GM23338 (cell line): Measurements from ENCODE around the gene CADPS2.

Experiments
- EZH2phosphoT487 ChIP-seq: fragments of 200-600 bp; sonication (generic); IDR thresholded peaks from one replicate; pipeline ENCODE4 v1.8.1; 2018; ENCODE audit warnings: antibody characterized with exemption; ENCODE audit not compliant: unreplicated experiment
- TF ChIP-seq, protein P1 (sequence below), 2 experiments: fragments of 200-600 bp in 1 of 2; sonication (generic) in 1 of 2; conservative IDR thresholded peaks; 2 replicates each; pipeline versions ENCODE4 v1.5.1 to v1.6.1; 2016 to 2017; ENCODE audit warnings: antibody characterized with exemption in 2 of 2, low read depth in 2 of 2, mild to moderate bottlenecking in 2 of 2, moderate library complexity in 1 of 2
- TF ChIP-seq, protein P2 (sequence below): IDR thresholded peaks from one replicate; pipeline ENCODE4 v1.6.1; 2018; ENCODE audit warnings: antibody characterized with exemption; ENCODE audit not compliant: unreplicated experiment

DNA sequence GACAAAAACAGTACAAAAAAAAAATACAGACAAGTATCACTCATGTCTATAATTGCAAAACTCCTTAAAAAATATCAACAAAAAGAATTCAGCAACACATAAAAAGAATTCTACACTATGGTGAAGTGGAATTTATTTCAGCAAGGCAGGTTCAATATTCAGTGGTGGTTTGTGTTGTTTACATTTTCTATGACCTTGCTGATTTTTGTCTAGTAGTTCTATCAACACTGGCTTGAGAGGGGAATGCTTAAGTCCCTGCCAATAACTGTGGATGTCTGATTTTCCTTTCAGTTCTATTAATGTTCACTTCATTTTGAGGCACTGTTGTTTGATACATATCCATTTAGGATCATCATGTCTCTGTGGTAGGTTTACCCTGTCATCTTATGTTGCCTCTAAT lies 58.5 kb downstream of the CADPS2 start:
- no peak for TF ChIP-seq EZH2phosphoT487
- TF ChIP-seq, protein P1, sequence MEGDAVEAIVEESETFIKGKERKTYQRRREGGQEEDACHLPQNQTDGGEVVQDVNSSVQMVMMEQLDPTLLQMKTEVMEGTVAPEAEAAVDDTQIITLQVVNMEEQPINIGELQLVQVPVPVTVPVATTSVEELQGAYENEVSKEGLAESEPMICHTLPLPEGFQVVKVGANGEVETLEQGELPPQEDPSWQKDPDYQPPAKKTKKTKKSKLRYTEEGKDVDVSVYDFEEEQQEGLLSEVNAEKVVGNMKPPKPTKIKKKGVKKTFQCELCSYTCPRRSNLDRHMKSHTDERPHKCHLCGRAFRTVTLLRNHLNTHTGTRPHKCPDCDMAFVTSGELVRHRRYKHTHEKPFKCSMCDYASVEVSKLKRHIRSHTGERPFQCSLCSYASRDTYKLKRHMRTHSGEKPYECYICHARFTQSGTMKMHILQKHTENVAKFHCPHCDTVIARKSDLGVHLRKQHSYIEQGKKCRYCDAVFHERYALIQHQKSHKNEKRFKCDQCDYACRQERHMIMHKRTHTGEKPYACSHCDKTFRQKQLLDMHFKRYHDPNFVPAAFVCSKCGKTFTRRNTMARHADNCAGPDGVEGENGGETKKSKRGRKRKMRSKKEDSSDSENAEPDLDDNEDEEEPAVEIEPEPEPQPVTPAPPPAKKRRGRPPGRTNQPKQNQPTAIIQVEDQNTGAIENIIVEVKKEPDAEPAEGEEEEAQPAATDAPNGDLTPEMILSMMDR (conservative IDR thresholded peaks at IDR 0.05; ENCODE audit: low read depth in 2 of 2), result no peak
- TF ChIP-seq, protein P2, sequence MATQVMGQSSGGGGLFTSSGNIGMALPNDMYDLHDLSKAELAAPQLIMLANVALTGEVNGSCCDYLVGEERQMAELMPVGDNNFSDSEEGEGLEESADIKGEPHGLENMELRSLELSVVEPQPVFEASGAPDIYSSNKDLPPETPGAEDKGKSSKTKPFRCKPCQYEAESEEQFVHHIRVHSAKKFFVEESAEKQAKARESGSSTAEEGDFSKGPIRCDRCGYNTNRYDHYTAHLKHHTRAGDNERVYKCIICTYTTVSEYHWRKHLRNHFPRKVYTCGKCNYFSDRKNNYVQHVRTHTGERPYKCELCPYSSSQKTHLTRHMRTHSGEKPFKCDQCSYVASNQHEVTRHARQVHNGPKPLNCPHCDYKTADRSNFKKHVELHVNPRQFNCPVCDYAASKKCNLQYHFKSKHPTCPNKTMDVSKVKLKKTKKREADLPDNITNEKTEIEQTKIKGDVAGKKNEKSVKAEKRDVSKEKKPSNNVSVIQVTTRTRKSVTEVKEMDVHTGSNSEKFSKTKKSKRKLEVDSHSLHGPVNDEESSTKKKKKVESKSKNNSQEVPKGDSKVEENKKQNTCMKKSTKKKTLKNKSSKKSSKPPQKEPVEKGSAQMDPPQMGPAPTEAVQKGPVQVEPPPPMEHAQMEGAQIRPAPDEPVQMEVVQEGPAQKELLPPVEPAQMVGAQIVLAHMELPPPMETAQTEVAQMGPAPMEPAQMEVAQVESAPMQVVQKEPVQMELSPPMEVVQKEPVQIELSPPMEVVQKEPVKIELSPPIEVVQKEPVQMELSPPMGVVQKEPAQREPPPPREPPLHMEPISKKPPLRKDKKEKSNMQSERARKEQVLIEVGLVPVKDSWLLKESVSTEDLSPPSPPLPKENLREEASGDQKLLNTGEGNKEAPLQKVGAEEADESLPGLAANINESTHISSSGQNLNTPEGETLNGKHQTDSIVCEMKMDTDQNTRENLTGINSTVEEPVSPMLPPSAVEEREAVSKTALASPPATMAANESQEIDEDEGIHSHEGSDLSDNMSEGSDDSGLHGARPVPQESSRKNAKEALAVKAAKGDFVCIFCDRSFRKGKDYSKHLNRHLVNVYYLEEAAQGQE, result no peak
